Trophoblast cell (in vitro differentiated cells and primary cell): ENCODE results near the gene CNMD.

Experiments used
- DNase-seq, 2 donors: peaks; one replicate each; pipeline ENCODE4 v3.0.0-alpha.2; 2016
- H2AFZ ChIP-seq: 2 replicates; pipeline ENCODE4 v1.6.1; 2013; ENCODE audit warnings: low read length, moderate library complexity, mild to moderate bottlenecking; ENCODE audit not compliant: insufficient read depth, poor library complexity
- H2AK5ac ChIP-seq: 2 replicates; pipeline ENCODE4 v1.6.1; 2013; ENCODE audit warnings: mild to moderate bottlenecking, low read length
- H2BK120ac ChIP-seq: 2 replicates; pipeline ENCODE4 v1.6.1; 2013; ENCODE audit warnings: low read length, mild to moderate bottlenecking, moderate library complexity; ENCODE audit not compliant: insufficient read depth, poor library complexity
- H2BK12ac ChIP-seq: 2 replicates; pipeline ENCODE4 v1.6.1; 2013; ENCODE audit warnings: mild to moderate bottlenecking, low read length, moderate library complexity
- H2BK5ac ChIP-seq: 2 replicates; pipeline ENCODE4 v1.6.1; 2013; ENCODE audit warnings: low read length, low read depth, moderate library complexity, mild to moderate bottlenecking; ENCODE audit not compliant: poor library complexity
- H3K14ac ChIP-seq: 2 replicates; pipeline ENCODE4 v1.6.1; 2013; ENCODE audit warnings: mild to moderate bottlenecking, low read length
- H3K18ac ChIP-seq: 2 replicates; pipeline ENCODE4 v1.6.1; 2013; ENCODE audit warnings: mild to moderate bottlenecking, low read length
- H3K23ac ChIP-seq: 2 replicates; pipeline ENCODE4 v1.6.1; 2013; ENCODE audit warnings: low read length
- H3K27ac ChIP-seq: 2 replicates; pipeline ENCODE4 v1.5.1; 2013; ENCODE audit warnings: low read depth, mild to moderate bottlenecking, inconsistent platforms, low read length, moderate library complexity
- H3K27me3 ChIP-seq: 2 replicates; pipeline ENCODE4 v1.6.1; 2013; ENCODE audit warnings: inconsistent platforms, mild to moderate bottlenecking, low read length, moderate library complexity; ENCODE audit not compliant: insufficient read depth
- H3K36me3 ChIP-seq, 2 experiments: 1 replicate in 1 of 2; 2 replicates in 1 of 2; pipeline ENCODE4 v1.6.1; 2013; ENCODE audit warnings: low read length in 2 of 2, mild to moderate bottlenecking in 2 of 2, moderate library complexity in 1 of 2; ENCODE audit not compliant: insufficient read depth in 2 of 2, control insufficient read depth in 1 of 2
- H3K4ac ChIP-seq: 2 replicates; pipeline ENCODE4 v1.6.1; 2013; ENCODE audit warnings: low read depth, mild to moderate bottlenecking, low read length, moderate library complexity
- H3K4me1 ChIP-seq, 2 experiments: 1 replicate in 1 of 2; 2 replicates in 1 of 2; pipeline ENCODE4 v1.6.1; 2013; ENCODE audit warnings: low read length in 2 of 2, mild to moderate bottlenecking in 2 of 2, moderate library complexity in 1 of 2; ENCODE audit not compliant: insufficient read depth in 2 of 2, control insufficient read depth in 1 of 2
- H3K4me2 ChIP-seq: 2 replicates; pipeline ENCODE4 v1.6.1; 2013; ENCODE audit warnings: inconsistent platforms, mild to moderate bottlenecking, low read length, moderate library complexity
- H3K4me3 ChIP-seq: 2 replicates; pipeline ENCODE4 v1.5.1; 2013; ENCODE audit warnings: mild to moderate bottlenecking, low read depth, low read length, inconsistent platforms
- H3K79me1 ChIP-seq: one replicate; pipeline ENCODE4 v1.6.1; 2013; ENCODE audit warnings: low read length
- H3K79me2 ChIP-seq: 2 replicates; pipeline ENCODE4 v1.6.1; 2013; ENCODE audit warnings: low read length, mild to moderate bottlenecking; ENCODE audit not compliant: control insufficient read depth, insufficient read depth, poor library complexity
- H3K9ac ChIP-seq: 2 replicates; pipeline ENCODE4 v1.6.1; 2013; ENCODE audit warnings: mild to moderate bottlenecking, low read length
- H3K9me3 ChIP-seq: 2 replicates; pipeline ENCODE4 v1.6.1; 2013; ENCODE audit warnings: low read depth, mild to moderate bottlenecking, control low read depth, inconsistent platforms, low read length; ENCODE audit not compliant: insufficient read depth
- H4K12ac ChIP-seq: 2 replicates; pipeline ENCODE4 v1.6.1; 2013; ENCODE audit warnings: low read depth, mild to moderate bottlenecking, low read length, moderate library complexity
- H4K8ac ChIP-seq: 2 replicates; pipeline ENCODE4 v1.6.1; 2013; ENCODE audit warnings: low read depth, mild to moderate bottlenecking, low read length, moderate library complexity
- H4K91ac ChIP-seq: one replicate; pipeline ENCODE4 v1.6.1; 2013; ENCODE audit warnings: low read depth, mild to moderate bottlenecking, low read length, moderate library complexity
- WGBS: extraction: QIAGEN DNeasy Blood & Tissue Kit; methylation state at CpG from one replicate; pipeline ENCODE4 v1.1.7; 2013; ENCODE audit warnings: missing lambda C conversion rate; ENCODE audit not compliant: insufficient read length, insufficient coverage; ENCODE audit errors: extremely low coverage; 5-methylcytosine and 5-hydroxymethylcytosine counted together

Gene CNMD

GRCh38 chr13:52758114-52758513 lies 18.5 kb upstream of the CNMD start:
- H3K4me1 ChIP-seq, result no peaks in the 10 kb centered on the region
- H2BK5ac ChIP-seq, result no peak overlapping the region
- no peak overlapping the region for H4K8ac ChIP-seq
- no peak overlapping the region for H2BK12ac ChIP-seq
- H3K27me3 ChIP-seq, result no peaks in the 10 kb centered on the region
- no peak overlapping the region for H3K14ac ChIP-seq
- H2BK120ac ChIP-seq, result no peak overlapping the region
- H3K23ac ChIP-seq, result no peak overlapping the region
- H3K4ac ChIP-seq, result no peak overlapping the region
- no peak overlapping the region for H2AFZ ChIP-seq
- no peak for DNase-seq
- no peak overlapping the region for H4K12ac ChIP-seq
- H3K36me3 ChIP-seq, result no peaks in the 10 kb centered on the region
- no peaks in the 10 kb centered on the region for H3K79me2 ChIP-seq
- no peaks in the 10 kb centered on the region for H3K9me3 ChIP-seq
- H3K9ac ChIP-seq, result no peak overlapping the region
- no peaks in the 10 kb centered on the region for H3K79me1 ChIP-seq
- no CpG with 5 or more reads among the region's 3 CpGs for WGBS
- no peak overlapping the region for H3K4me3 ChIP-seq
- no peak overlapping the region for H3K27ac ChIP-seq
- no peak overlapping the region for H4K91ac ChIP-seq
- H3K18ac ChIP-seq, result no peak overlapping the region
- H3K4me2 ChIP-seq, result no peak overlapping the region
- H2AK5ac ChIP-seq, result no peak overlapping the region

- Histone ChIP-seq H4K8ac (no peak overlapping the region), H2AFZ (no peak overlapping the region), H4K12ac (no peak overlapping the region), H3K36me3 (no peaks in the 10 kb centered on the region), H4K91ac (no peak overlapping the region), H3K4me1 (peaks cover 2 to 9% of the 10 kb centered on the region in 2 experiments), H2BK120ac (no peak overlapping the region), H3K14ac (no peak overlapping the region), H2BK12ac (no peak overlapping the region), H3K23ac (no peak overlapping the region), H3K4me2 (peak overlapping the region; percentile 44), H3K79me1 (no peaks in the 10 kb centered on the region), H3K27me3 (no peaks in the 10 kb centered on the region), H3K4ac (no peak overlapping the region), H3K4me3 (no peak overlapping the region), H3K18ac (no peak overlapping the region), H3K9me3 (no peaks in the 10 kb centered on the region), H3K27ac (peak overlapping the region; percentile 69), H2AK5ac (no peak overlapping the region), H3K9ac (no peak overlapping the region), H2BK5ac (no peak overlapping the region), H3K79me2 (no peaks in the 10 kb centered on the region)
- WGBS, result no CpG with 5 or more reads among the region's 5 CpGs
- DNase-seq, result peak; percentile 73 to 90
Observed at GRCh38 chr13:52751196-52751595, 11.6 kb upstream of the CNMD start.

- H3K14ac ChIP-seq, result no peak overlapping the region
- H2BK120ac ChIP-seq, result no peak overlapping the region
- H2AFZ ChIP-seq, result no peak overlapping the region
- no peak overlapping the region for H3K9ac ChIP-seq
- no peak overlapping the region for H4K91ac ChIP-seq
- H3K27me3 ChIP-seq, result no peaks in the 10 kb centered on the region
- no peaks in the 10 kb centered on the region for H3K36me3 ChIP-seq
- H3K27ac ChIP-seq, result peak overlapping the region; percentile 38
- no peak overlapping the region for H4K12ac ChIP-seq
- no peak overlapping the region for H3K4ac ChIP-seq
- H2BK12ac ChIP-seq, result no peak overlapping the region
- no CpG with 5 or more reads among the region's 1 CpG for WGBS
- peaks cover 2 to 9% of the 10 kb centered on the region in 2 experiments for H3K4me1 ChIP-seq
- no peak overlapping the region for H2BK5ac ChIP-seq
- H3K79me1 ChIP-seq, result no peaks in the 10 kb centered on the region
- H3K4me2 ChIP-seq, result peak overlapping the region; percentile 44
- no peak overlapping the region for H2AK5ac ChIP-seq
- no peak overlapping the region for H3K4me3 ChIP-seq
- no peaks in the 10 kb centered on the region for H3K9me3 ChIP-seq
- no peak overlapping the region for H3K23ac ChIP-seq
- H3K18ac ChIP-seq, result no peak overlapping the region
- no peaks in the 10 kb centered on the region for H3K79me2 ChIP-seq
- DNase-seq, result no peak
- H4K8ac ChIP-seq, result no peak overlapping the region
Observed at GRCh38 chr13:52750713-52751112, 11.1 kb upstream of the CNMD start.

- Histone ChIP-seq H3K79me2 (no peaks in the 10 kb centered on the region), H2BK12ac (no peak overlapping the region), H4K12ac (no peak overlapping the region), H4K91ac (no peak overlapping the region), H2BK5ac (no peak overlapping the region), H3K4me3 (no peak overlapping the region), H3K4ac (no peak overlapping the region), H2AFZ (no peak overlapping the region), H3K4me1 (peaks cover 2 to 9% of the 10 kb centered on the region in 2 experiments), H3K9me3 (no peaks in the 10 kb centered on the region), H3K23ac (no peak overlapping the region), H3K14ac (no peak overlapping the region), H3K4me2 (no peak overlapping the region), H3K18ac (no peak overlapping the region), H2BK120ac (no peak overlapping the region), H3K9ac (no peak overlapping the region), H2AK5ac (no peak overlapping the region), H3K27me3 (no peaks in the 10 kb centered on the region), H3K27ac (no peak overlapping the region), H3K79me1 (no peaks in the 10 kb centered on the region), H4K8ac (no peak overlapping the region), H3K36me3 (no peaks in the 10 kb centered on the region)
- no CpG with 5 or more reads among the region's 5 CpGs for WGBS
- no peak for DNase-seq
Observed at GRCh38 chr13:52749419-52749818, 9.8 kb upstream of the CNMD start.
